Osteocyte (in vitro differentiated cells): ENCODE results near the gene AP3D1. TPM values are rescaled to one million over a fixed set of nuclear protein-coding genes. Genes with fewer than 3 reads are reported as not detected.
"Not testable (repeated sequence)": the region's sequence is repeated elsewhere in the genome, so short reads cannot be mapped to it uniquely, and the experiment has no call there.

ENCODE experiments used
- DNase-seq: peaks from one replicate; pipeline ENCODE4 v3.0.0; 2021; ENCODE audit warnings: mixed read lengths; ENCODE audit not compliant: unreplicated experiment; ENCODE audit errors: extremely low spot score
- H3K27ac Mint-ChIP-seq: one replicate; pipeline ENCODE4 v1.8.0; 2021; ENCODE audit warnings: mild to moderate bottlenecking, mixed read lengths; ENCODE audit not compliant: unreplicated experiment
- H3K27me3 Mint-ChIP-seq: one replicate; pipeline ENCODE4 v1.8.0; 2021; ENCODE audit warnings: mixed read lengths; ENCODE audit not compliant: unreplicated experiment
- H3K36me3 Mint-ChIP-seq: one replicate; pipeline ENCODE4 v1.8.0; 2021; ENCODE audit warnings: mixed read lengths; ENCODE audit not compliant: unreplicated experiment
- H3K4me1 Mint-ChIP-seq: one replicate; pipeline ENCODE4 v1.8.0; 2021; ENCODE audit warnings: mixed read lengths; ENCODE audit not compliant: unreplicated experiment
- H3K4me3 Mint-ChIP-seq: one replicate; pipeline ENCODE4 v1.8.0; 2021; ENCODE audit warnings: mild to moderate bottlenecking, moderate library complexity, mixed read lengths; ENCODE audit not compliant: unreplicated experiment
- H3K9me3 Mint-ChIP-seq: one replicate; pipeline ENCODE4 v1.8.0; 2021; ENCODE audit warnings: mixed read lengths; ENCODE audit not compliant: unreplicated experiment
- total RNA-seq: library from RNA; stranded (reverse); gene quantifications from 2 replicates; pipeline ENCODE4 v1.2.1, GENCODE V29; 2021
- TF ChIP-seq, protein P1 (sequence below): fragments of 200-600 bp; sonication (generic); IDR thresholded peaks from 2 replicates; pipeline ENCODE4 v1.5.0; 2021; ENCODE audit warnings: antibody characterized with exemption, mild to moderate bottlenecking, moderate library complexity

AP3D1 gene
- total RNA-seq, 1 donor from 2014 or later, result 139 TPM

DNA sequence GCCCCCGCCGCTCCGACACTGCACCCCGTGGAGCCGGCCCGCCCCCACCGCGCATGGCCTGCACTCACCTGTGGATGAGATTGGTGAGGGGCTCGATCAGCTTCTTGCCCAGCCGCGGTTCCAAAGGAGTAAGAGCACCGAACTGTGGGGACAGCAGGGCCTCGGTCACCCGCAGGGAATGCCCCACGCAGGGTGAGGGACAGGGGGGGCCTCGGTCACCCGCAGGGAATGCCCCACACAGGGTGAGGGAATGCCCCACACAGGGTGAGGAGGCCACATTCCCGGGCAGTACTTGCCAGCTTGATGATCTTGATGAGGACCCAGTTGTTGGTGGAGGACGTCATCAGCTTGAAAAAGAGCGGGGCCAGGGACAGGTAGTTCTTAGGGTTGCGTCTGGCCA is 22.3 kb downstream of the AP3D1 start:
- no peak for DNase-seq
- H3K4me3 Mint-ChIP-seq, result no peak overlapping the region
- H3K9me3 Mint-ChIP-seq, result no peaks in the 10 kb centered on the region
- H3K4me1 Mint-ChIP-seq, result no peaks in the 10 kb centered on the region
- no peaks in the 10 kb centered on the region for H3K27me3 Mint-ChIP-seq
- TF ChIP-seq, protein P1, sequence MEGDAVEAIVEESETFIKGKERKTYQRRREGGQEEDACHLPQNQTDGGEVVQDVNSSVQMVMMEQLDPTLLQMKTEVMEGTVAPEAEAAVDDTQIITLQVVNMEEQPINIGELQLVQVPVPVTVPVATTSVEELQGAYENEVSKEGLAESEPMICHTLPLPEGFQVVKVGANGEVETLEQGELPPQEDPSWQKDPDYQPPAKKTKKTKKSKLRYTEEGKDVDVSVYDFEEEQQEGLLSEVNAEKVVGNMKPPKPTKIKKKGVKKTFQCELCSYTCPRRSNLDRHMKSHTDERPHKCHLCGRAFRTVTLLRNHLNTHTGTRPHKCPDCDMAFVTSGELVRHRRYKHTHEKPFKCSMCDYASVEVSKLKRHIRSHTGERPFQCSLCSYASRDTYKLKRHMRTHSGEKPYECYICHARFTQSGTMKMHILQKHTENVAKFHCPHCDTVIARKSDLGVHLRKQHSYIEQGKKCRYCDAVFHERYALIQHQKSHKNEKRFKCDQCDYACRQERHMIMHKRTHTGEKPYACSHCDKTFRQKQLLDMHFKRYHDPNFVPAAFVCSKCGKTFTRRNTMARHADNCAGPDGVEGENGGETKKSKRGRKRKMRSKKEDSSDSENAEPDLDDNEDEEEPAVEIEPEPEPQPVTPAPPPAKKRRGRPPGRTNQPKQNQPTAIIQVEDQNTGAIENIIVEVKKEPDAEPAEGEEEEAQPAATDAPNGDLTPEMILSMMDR, result no peak
- H3K27ac Mint-ChIP-seq, result no peak overlapping the region
- H3K36me3 Mint-ChIP-seq, result peaks cover 8% of the 10 kb centered on the region

DNA sequence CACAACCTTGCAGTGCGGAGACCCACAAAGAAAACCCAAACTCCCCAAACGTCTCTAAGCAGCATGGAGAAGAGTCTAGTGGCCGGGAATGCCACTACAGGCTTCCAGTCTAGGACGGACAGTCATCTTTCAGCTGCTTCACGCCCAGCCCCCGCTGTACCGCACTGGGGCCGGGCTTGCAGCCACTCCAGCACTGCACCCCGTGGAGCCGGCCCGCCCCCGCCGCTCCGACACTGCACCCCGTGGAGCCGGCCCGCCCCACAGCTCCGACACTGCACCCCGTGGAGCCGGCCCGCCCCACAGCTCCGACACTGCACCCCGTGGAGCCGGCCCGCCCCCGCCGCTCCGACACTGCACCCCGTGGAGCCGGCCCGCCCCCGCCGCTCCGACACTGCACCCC is 23.1 kb downstream of the AP3D1 start:
- H3K36me3 Mint-ChIP-seq, H3K27ac Mint-ChIP-seq, H3K4me3 Mint-ChIP-seq, H3K9me3 Mint-ChIP-seq, H3K4me1 Mint-ChIP-seq, H3K27me3 Mint-ChIP-seq, DNase-seq: not testable (repeated sequence)

DNA sequence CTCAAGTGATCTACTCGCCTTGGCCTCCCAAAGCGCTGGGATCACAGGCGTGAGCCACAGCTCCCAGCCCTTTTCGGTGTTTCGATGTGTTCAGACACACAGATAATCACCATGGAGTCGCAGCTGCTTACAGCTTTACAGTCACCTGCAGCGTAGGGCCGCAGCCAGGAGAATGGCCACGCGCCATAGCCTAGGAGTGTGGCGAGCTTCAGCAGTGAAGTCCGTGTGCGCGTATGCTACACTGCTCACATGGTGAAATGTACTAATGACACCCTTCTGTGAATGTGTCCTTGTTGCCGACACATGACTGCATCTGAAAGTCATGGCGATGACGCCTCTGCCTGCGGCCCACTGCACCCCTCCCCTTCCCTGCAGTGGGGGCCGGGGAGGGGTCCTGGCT is 23.6 kb downstream of the AP3D1 start:
- H3K27ac Mint-ChIP-seq, result no peak overlapping the region
- no peaks in the 10 kb centered on the region for H3K9me3 Mint-ChIP-seq
- H3K36me3 Mint-ChIP-seq, result peaks cover 9% of the 10 kb centered on the region
- H3K4me1 Mint-ChIP-seq, result no peaks in the 10 kb centered on the region
- TF ChIP-seq, protein P1, result no peak
- H3K4me3 Mint-ChIP-seq, result no peak overlapping the region
- H3K27me3 Mint-ChIP-seq, result no peaks in the 10 kb centered on the region
- DNase-seq, result no peak

DNA sequence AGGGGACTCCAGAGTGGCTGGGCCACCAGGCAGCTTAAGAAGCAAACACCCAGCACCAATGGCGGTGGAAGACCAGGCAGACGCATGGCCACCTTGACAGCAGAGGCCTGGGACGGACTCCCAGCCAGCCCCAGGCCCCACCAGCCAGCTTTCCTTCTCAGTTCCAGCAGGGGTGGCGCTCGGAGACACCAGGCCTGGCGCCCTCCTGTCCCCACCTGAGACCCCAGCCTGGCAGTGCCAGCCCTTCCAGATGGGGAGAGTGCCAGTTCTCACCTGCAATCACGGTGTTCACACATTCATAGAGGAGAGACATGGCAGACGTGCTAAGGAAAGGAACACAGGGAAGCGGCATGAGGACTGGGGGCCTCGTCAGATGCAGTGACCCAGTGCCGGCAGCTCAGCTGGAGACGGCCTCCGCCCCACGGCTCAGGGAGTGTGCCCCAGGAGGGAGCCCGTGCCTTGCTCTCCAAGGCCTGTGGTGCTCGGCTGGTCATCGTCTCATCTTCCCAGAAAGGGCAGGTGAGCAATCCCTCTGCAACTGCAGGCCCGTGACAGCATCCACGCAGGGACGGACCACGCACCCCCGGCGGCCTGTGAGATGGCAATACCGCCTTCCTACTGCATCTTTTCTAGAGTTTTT is 24.4 kb downstream of the AP3D1 start:
- Mint-ChIP-seq H3K4me3 (no peak overlapping the region), H3K36me3 (peaks cover 9% of the 10 kb centered on the region), H3K27me3 (no peaks in the 10 kb centered on the region), H3K4me1 (no peaks in the 10 kb centered on the region), H3K27ac (no peak overlapping the region), H3K9me3 (no peaks in the 10 kb centered on the region)
- DNase-seq, result no peak
- TF ChIP-seq, protein P1, result no peak

DNA sequence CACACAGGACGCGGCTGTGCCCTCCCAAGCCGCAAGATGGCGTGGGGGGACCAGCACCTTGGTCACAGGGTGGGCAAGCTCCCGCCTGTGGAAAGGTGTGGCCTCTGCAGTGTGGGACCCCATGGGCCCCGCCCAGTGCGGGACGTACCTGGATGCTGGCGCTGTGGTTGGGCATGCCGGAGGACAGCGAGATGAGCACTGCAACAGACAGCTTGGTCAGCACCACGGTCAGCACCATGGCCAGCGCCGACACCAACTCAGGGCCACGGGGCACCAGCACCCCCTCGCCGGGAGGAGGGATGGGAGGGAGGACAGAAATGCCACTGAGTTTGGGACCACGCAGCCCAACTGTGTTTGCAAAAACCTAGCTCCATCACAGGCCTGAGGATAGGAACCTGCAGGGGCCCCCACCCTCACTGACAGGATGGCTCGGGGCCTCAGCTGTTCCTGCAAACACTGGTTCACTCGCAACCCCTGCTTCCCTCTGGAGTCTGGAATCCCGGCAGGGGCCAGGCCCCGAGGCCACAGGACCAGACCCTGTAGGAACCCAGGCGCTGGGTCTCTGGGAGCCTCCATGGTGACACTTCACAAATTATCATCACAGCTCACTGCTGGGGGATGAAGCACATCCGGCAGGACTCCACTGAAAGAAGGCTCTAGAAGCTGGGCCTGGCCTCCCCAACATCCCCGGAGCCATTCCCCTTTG is 27.5 kb downstream of the AP3D1 start:
- DNase-seq, result no peak
- Mint-ChIP-seq H3K36me3 (peaks cover 25% of the 10 kb centered on the region), H3K27me3 (no peaks in the 10 kb centered on the region), H3K4me3 (no peak overlapping the region), H3K4me1 (no peaks in the 10 kb centered on the region), H3K27ac (no peak overlapping the region), H3K9me3 (no peaks in the 10 kb centered on the region)
- TF ChIP-seq, protein P1, result no peak
